ENCODE measurements around the gene TMEM175. TPM values are rescaled to one million over a fixed set of nuclear protein-coding genes. Genes with fewer than 3 reads are reported as not detected.

TMEM175 gene
- total RNA-seq, 2 donors from 2014 or later: 36.9 to 43.6 TPM

DNA sequence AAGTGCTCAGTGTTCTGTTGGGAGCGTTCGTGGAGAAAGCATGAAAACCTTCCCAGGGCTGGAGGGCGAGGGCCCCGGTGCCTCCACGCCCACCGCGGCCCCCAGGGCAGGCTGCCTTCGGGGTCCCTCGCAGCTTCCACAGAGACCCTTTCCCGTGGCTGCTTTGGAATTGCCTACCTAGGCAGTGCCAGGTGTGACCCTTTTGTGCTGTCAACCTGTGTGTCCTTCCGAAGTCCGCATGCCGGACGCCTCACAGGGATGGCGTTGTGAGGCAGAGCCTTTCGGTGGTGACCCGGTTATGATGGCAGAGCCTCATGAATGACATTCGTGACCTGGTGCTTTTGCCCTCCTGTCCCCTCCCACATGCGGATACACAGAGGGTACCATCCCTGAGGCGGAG lies 17.4 kb downstream of the TMEM175 start:
- H3K36me3 Mint-ChIP-seq (ENCODE audit: low read depth): no peaks in the 10 kb centered on the region
- no peaks in the 10 kb centered on the region for H3K27me3 Mint-ChIP-seq
- H3K9me3 ChIP-seq (ENCODE audit: control insufficient read depth, low read length, poor library complexity, severe bottlenecking): no peaks in the 10 kb centered on the region
- H3K27ac Mint-ChIP-seq: no peak overlapping the region
- H3K4me3 Mint-ChIP-seq: no peak overlapping the region
- ATAC-seq (no peak), DNase-seq (no peak)
- H3K4me1 Mint-ChIP-seq: peaks cover 9% of the 10 kb centered on the region

DNA sequence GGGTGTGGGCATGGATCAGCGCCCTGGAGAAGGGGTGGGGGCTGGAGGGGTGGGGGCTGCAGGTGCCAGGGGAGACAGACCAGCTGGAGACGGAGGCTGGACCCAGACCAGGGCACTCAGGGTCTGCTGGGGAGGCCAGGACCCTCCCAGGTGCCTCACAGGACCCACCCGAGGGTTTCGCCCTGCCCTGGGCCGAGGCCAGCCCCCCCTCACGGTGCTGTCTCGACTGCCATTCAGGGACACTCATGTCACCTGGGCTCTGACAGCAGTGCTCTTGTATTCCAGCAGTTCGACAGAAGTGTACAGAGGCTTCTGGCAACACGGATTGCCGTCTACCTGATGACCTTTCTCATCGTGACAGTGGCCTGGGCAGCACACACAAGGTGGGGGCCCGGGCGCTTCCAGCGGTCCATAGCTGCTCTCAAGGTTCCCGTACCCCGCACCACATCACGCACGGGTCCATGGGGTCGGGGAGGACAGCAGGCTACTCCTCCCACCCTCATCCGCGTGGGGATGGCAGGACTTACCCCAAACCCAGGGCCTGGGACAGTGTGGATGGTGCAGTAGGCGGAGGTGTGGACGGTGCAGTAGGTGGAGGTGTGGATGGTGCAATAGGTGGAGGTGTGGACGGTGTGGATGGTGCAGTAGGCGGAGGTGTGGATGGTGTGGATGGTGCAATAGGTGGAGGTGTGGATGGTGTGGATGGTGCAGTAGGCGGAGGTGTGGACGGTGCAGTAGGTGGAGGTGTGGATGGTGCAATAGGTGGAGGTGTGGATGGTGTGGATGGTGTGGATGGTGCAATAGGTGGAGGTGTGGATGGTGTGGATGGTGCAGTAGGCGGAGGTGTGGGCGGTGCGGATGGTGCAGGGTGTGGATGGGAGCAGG lies 18.1 kb downstream of the TMEM175 start:
- no peak overlapping the region for H3K27ac Mint-ChIP-seq
- peaks cover 9% of the 10 kb centered on the region for H3K4me1 Mint-ChIP-seq
- H3K27me3 Mint-ChIP-seq: no peaks in the 10 kb centered on the region
- peak in 1 of 3 donors; percentile 7 for DNase-seq
- H3K36me3 Mint-ChIP-seq (ENCODE audit: low read depth): no peaks in the 10 kb centered on the region
- H3K4me3 Mint-ChIP-seq: no peak overlapping the region
- H3K9me3 ChIP-seq (ENCODE audit: control insufficient read depth, low read length, poor library complexity, severe bottlenecking): no peaks in the 10 kb centered on the region
- ATAC-seq: no peak

DNA sequence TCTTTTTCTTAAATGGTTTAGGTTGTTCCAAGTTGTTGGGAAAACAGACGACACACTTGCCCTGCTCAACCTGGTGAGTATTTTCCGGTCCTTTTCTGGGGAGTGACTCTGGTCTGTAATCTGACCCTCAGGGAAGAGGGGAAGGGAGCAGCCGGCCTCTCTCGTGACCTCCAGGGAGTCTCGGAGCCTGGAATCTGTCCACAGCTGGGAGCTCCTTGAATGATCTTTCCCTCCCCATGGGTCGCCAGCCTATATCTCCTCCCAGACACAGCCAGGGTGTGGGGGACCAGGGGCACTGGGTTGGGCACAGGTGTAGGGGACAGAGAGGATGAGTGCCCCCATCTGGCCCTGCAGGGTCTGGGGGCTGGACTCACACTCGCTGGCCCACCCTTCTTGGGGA lies 18.9 kb downstream of the TMEM175 start:
- no peaks in the 10 kb centered on the region for H3K27me3 Mint-ChIP-seq
- H3K4me3 Mint-ChIP-seq: no peak overlapping the region
- no peak overlapping the region for H3K27ac Mint-ChIP-seq
- no peak for ATAC-seq
- H3K9me3 ChIP-seq (ENCODE audit: control insufficient read depth, low read length, poor library complexity, severe bottlenecking): no peaks in the 10 kb centered on the region
- no peak for DNase-seq
- H3K36me3 Mint-ChIP-seq (ENCODE audit: low read depth): no peaks in the 10 kb centered on the region
- peaks cover 4% of the 10 kb centered on the region for H3K4me1 Mint-ChIP-seq

DNA sequence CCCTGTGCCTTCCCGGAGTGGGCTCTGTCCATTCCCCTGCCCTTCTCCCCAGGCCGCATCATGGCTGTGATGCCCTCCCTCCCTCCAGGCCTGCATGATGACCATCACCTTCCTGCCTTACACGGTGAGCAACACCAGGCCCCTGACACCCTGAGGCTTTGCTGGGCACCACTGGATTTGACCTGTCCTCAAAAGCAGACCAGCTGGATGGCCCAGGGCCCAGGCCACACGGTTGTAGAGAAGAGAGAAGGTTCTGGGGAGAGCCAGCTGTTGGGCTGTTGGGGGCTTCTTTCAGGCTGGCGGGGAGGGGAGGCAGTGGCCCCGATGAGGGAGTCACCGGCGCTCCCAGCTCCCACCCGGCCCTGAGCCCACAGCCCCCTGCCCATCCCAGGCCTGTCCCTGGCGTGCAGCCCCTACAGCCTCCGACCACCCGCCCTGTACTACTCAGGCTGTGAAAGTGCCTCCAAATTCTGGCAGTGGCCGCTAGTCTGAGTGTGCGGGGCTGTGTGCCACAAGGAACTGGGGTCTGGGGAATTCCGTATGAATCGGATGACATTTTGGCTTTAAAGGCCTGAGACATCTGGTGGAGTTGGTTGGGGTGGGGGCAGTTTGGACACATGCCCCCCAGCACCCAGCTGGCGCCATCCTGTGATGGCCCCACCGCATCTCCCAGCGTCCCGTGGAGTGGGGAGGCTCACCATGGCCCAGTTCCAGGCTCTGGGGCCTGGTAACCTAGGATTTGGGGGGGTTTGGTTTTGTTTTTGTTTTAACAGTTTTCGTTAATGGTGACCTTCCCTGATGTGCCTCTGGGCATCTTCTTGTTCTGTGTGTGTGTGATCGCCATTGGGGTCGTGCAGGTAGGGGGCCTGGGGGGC lies 19.6 kb downstream of the TMEM175 start:
- DNase-seq: no peak

DNA sequence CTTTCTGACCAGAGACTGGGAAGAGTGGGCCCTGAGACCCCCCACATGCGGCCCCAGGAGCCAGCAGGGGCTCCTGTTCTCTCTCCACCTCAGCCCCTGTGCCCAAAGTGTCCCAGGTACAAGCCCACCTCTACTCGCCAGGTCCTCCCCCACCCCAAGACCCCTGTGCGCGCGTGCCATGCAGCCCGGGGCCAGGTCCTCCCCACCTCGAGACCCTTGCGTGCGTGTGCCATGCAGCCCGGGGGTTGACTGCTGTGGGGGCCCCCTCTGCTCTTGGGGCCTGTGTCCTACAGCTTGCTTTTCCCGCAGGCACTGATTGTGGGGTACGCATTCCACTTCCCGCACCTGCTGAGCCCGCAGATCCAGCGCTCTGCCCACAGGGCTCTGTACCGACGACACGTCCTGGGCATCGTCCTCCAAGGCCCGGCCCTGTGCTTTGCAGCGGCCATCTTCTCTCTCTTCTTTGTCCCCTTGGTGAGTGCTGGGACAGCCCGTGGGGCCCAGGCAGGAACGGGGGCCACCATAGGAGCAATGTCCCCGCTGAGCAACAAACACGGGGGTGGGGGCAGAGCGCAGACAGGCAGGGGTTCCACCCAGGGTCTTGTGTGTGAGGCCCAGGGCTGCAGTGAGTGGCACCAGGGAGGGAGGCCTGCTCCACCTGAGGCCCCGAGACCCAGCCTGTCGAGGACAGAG lies 20.8 kb downstream of the TMEM175 start:
- Mint-ChIP-seq H3K27ac (no peak overlapping the region), H3K4me1 (peaks cover 3% of the 10 kb centered on the region), H3K4me3 (no peak overlapping the region), H3K36me3 (ENCODE audit: low read depth) (no peaks in the 10 kb centered on the region), H3K27me3 (no peaks in the 10 kb centered on the region)
- H3K9me3 ChIP-seq (ENCODE audit: control insufficient read depth, low read length, poor library complexity, severe bottlenecking): no peaks in the 10 kb centered on the region
- no peak for DNase-seq
- no peak for ATAC-seq

More for the DNA sequence above, 19.6 kb downstream of the TMEM175 start:
- no peaks in the 10 kb centered on the region for H3K9me3 ChIP-seq (ENCODE audit: control insufficient read depth, low read length, poor library complexity, severe bottlenecking)
- Mint-ChIP-seq H3K4me1 (peaks cover 5% of the 10 kb centered on the region), H3K36me3 (ENCODE audit: low read depth) (no peaks in the 10 kb centered on the region), H3K4me3 (no peak overlapping the region), H3K27ac (no peak overlapping the region), H3K27me3 (no peaks in the 10 kb centered on the region)
- ATAC-seq: no peak

DNA sequence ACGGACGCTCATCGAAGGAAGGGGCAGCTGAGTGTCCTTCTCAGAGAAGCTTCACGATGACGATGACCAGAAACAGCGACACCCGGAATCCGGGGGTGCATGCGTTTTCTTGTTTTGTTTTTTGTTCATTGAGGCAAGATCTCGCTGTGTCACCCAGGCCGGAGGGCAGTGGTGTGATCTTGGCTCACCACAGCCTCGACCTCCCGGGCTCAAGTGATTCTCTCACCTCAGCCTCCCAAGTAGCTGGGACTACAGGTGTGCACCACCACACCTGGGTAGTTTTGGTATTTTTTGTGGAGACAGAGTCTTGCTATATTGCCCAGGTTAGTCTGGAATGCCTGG lies 21.3 kb downstream of the TMEM175 start:
- no peak for ATAC-seq
- H3K27me3 Mint-ChIP-seq: no peaks in the 10 kb centered on the region
- H3K27ac Mint-ChIP-seq: no peak overlapping the region

DNA sequence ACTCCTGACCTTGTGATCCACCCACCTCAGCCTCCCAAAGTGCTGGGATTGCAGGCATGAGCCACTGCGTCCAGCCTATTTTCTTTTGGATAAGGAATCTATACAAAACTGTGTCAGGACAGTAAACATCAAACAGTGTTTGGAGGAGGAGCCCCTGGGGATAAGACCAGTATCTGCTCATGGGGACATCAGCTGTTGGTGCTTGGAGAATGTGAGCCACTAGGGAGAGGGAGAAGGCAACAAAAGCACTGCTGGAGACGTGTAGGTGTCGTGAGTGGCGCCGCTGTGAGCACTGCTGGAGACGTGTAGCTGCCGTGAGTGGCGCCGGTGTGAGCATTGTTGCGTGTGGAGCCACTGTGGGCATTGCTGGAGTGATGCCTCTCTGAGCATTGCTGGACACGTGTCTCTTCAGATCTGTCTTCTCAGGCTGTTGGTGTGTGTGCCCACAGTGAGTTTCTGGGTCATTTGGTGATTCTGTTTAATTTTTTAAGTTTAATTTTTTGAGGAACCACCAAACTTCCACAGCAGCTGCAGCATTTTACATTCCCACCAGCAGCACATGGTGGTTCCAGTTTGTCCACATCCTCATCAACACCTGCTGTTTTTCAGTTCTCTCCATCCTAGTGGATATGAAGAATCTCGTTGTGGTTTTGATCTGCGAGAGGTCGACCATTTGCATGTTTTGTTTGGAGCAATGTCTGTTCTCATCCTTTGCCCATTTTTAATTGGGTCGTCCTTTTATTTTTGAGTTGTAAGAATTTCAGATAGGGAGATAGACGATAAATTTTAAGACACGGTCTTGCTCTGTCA lies 22.2 kb downstream of the TMEM175 start:
- H3K27ac Mint-ChIP-seq: no peak overlapping the region

More for the DNA sequence above, 21.3 kb downstream of the TMEM175 start:
- DNase-seq: no peak
- no peak overlapping the region for H3K4me3 Mint-ChIP-seq
- H3K4me1 Mint-ChIP-seq: peaks cover 3% of the 10 kb centered on the region
- no peaks in the 10 kb centered on the region for H3K36me3 Mint-ChIP-seq (ENCODE audit: low read depth)
- H3K9me3 ChIP-seq (ENCODE audit: control insufficient read depth, low read length, poor library complexity, severe bottlenecking): no peaks in the 10 kb centered on the region

DNA sequence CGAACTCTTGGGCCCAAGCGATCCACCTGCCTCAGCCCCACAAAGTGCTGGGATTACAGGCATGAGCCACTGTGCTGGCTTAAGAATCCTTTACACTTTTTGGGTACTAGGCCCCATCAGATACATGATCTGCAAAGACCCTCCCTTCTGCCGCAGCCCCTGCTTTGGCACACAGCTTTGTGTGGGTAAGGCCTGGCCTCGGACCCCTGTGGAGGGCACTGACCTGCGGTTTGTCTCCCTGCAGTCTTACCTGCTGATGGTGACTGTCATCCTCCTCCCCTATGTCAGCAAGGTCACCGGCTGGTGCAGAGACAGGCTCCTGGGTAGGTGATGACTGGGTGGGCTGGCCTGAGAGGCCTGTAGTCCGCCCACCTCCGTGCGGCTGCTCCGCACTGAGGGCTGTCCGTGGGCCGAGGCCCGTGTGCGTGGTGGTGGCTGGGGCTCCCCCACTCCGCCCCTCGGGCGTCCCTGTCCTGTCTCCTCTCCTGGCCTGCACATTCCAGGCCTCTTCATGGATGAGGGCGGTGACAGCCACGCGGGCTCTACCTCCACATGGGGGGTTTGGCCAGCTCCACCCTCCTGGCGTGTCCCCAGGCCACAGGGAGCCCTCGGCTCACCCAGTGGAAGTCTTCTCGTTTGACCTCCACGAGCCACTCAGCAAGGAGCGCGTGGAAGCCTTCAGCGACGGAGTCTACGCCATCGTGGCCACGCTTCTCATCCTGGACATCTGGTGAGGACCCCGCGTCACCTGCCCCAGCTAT lies 23.1 kb downstream of the TMEM175 start:
- Mint-ChIP-seq H3K36me3 (ENCODE audit: low read depth) (no peaks in the 10 kb centered on the region), H3K27me3 (no peaks in the 10 kb centered on the region), H3K4me3 (no peak overlapping the region), H3K4me1 (peaks cover 3% of the 10 kb centered on the region), H3K27ac (no peak overlapping the region)
- H3K9me3 ChIP-seq (ENCODE audit: control insufficient read depth, low read length, poor library complexity, severe bottlenecking): no peaks in the 10 kb centered on the region
- ATAC-seq (no peak), DNase-seq (no peak)

More for the DNA sequence above, 22.2 kb downstream of the TMEM175 start:
- no peak for DNase-seq
- H3K4me1 Mint-ChIP-seq: peaks cover 3% of the 10 kb centered on the region
- H3K4me3 Mint-ChIP-seq: no peak overlapping the region
- no peaks in the 10 kb centered on the region for H3K36me3 Mint-ChIP-seq (ENCODE audit: low read depth)
- no peak for ATAC-seq
- no peaks in the 10 kb centered on the region for H3K9me3 ChIP-seq (ENCODE audit: control insufficient read depth, low read length, poor library complexity, severe bottlenecking)
- no peaks in the 10 kb centered on the region for H3K27me3 Mint-ChIP-seq

DNA sequence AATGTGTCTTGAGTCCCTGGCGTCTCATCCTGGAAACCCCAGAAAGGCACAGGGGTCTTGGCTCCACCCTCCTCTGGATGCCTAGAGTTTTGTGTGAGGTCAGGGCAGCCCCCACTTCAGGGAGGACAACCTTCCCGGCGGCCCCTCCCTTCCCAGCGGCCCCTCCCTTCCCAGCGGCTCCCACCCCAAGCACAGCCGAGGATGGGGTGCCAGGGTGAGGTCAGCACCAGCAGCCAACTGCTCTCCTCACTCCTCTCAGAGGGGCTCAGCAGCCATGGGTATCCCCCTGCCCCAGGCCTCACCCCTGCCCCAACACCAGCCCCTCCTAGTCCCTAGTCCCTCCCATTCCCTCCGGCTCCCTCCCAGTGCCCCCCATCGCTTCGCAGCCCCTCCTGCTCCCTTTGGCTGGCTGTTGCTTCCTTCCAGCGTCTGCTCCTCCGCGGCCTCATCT lies 23.7 kb downstream of the TMEM175 start:
- no peak for DNase-seq
- H3K27ac Mint-ChIP-seq: no peak overlapping the region

DNA sequence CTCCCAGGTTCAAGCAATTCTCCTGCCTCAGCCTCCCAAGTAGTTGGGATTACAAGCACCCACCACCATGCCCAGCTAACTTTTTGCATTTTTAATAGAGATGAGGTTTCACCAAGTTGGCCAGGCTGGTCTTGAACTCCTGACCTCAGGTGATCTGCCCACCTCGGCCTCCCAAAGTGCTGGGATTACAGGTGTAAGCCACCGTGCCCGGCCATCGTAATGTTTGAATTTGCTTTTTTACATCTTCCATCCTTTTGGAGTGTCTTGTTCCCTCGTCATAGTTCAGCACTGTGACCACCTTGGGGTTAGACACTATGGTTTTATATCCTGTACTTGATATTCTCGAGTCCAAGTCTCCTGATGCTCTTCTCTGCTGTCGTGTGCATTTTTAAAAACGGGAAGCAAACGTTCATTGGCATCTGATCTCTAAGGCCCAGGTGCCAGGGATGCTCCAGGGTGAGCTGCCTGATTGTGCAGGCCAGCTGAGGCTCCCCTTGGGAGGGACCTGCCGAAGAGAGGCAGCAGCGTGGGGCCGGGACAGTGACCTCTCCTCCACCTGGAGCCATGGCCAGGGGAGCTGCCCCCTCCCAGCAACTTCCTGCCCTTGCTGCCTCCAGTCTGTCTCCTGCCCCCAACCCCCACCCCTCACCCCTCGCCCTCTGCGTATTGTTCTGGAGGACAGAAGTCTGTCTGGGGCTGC lies 24.4 kb downstream of the TMEM175 start:
- Mint-ChIP-seq H3K36me3 (ENCODE audit: low read depth) (no peaks in the 10 kb centered on the region), H3K27ac (no peak overlapping the region), H3K27me3 (no peaks in the 10 kb centered on the region), H3K4me3 (no peak overlapping the region), H3K4me1 (peaks cover 3% of the 10 kb centered on the region)
- DNase-seq (no peak), ATAC-seq (no peak)
- H3K9me3 ChIP-seq (ENCODE audit: control insufficient read depth, low read length, poor library complexity, severe bottlenecking): no peaks in the 10 kb centered on the region

More for the DNA sequence above, 23.7 kb downstream of the TMEM175 start:
- H3K36me3 Mint-ChIP-seq (ENCODE audit: low read depth): no peaks in the 10 kb centered on the region
- no peak for ATAC-seq
- no peaks in the 10 kb centered on the region for H3K9me3 ChIP-seq (ENCODE audit: control insufficient read depth, low read length, poor library complexity, severe bottlenecking)
- H3K27me3 Mint-ChIP-seq: no peaks in the 10 kb centered on the region
- no peak overlapping the region for H3K4me3 Mint-ChIP-seq
- H3K4me1 Mint-ChIP-seq: peaks cover 3% of the 10 kb centered on the region

DNA sequence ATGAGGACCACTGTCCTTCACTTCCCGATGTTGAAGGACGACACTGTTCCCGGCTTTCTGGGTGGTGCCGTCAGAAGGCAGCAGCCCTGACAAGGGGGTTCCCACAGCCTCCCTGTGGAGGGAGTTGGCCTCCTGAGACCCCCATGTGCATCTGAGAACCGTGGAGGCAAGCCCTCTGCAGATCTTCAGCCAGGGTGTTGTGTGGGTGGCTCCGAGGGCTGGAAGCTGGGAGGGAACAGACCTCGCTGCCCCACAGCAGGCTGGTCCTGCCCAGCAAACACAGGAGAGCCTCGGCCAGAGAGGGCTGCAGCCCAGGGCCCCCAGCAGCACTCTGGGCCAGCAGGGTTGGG lies 24.9 kb downstream of the TMEM175 start:
- H3K9me3 ChIP-seq (ENCODE audit: control insufficient read depth, low read length, poor library complexity, severe bottlenecking): no peaks in the 10 kb centered on the region
- ATAC-seq: no peak
- DNase-seq: no peak
- no peaks in the 10 kb centered on the region for H3K27me3 Mint-ChIP-seq
- H3K27ac Mint-ChIP-seq: no peak overlapping the region
- no peak overlapping the region for H3K4me3 Mint-ChIP-seq
- peaks cover 3% of the 10 kb centered on the region for H3K4me1 Mint-ChIP-seq
- no peaks in the 10 kb centered on the region for H3K36me3 Mint-ChIP-seq (ENCODE audit: low read depth)
